Fibroblast of skin of right biceps (primary cell): ENCODE measurements around the gene ZNF835.
"Not testable (repeated sequence)": the region's sequence is repeated elsewhere in the genome, so short reads cannot be mapped to it uniquely, and the experiment has no call there.

Source experiments
- DNase-seq: peaks from one replicate; pipeline ENCODE4 v3.0.0-alpha.2; 2013

ZNF835 gene

DNA sequence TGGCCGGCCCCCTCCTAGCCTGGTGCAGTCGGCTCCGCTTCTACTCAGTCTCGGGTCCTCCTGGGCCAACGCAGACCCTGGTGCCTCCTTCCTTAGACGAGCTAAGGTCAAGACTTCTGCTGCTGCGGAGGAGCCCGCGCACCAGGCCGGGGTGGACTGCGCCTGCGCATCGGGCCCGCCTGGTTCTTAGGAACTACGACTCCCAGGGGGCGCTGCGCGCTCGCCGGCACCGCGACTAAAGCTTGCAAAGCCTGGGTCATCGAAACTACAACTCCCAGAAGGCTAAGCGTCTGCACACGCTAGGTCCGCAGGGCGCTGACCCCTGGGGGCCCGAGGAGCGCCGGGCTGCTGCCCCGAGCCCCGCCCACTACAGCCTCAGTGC lies at the start of gene ZNF835:
ZNF835 (minus strand) TSS at position 145 of the 382 bp plus-strand sequence. CDS start 6,559 bp downstream, outside the sequence.
- DNase-seq: no peak

GRCh38 chr19:56720281-56720680 lies 48.7 kb upstream of the ZNF835 start:
- DNase-seq: no peak

- no peak for DNase-seq
These were observed 46.7 kb upstream of the ZNF835 start for GRCh38 chr19:56718231-56718630.

DNA sequence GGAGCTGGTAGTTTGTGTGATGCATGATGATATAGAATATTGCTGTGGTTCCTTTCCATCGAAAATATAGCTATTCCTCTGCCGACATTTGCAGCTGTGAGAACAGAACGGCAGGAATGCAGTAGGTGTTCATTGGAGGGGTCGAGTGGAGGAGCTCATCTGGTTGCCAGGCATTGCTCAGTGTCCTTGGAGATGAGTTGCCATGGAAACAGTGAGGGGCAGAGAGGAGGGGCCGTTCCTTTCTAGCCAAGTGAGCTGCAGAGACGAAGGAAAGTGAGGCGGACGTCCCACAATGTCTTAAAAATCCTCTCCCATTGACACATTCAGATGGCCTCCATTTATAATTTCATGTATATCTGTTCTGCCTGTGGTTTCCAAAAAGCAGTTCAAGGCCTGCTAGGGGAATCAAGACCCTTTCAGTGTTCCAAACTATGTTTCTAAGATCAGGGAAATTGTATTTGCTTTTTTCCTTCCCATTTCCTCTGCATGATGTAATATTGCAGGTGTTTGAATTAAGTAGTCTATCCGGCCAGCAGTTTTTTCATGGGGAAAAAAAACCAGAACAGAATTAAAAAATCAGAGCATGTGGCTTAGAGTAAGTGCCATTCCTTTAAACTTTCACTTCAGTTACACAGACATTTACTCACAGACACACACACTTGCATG lies 41.2 kb upstream of the ZNF835 start:
- DNase-seq: no peak

- no peak for DNase-seq
These were observed 38.9 kb upstream of the ZNF835 start for GRCh38 chr19:56710437-56710836.

- no peak for DNase-seq
These were observed 36.3 kb upstream of the ZNF835 start for GRCh38 chr19:56707821-56708220.

DNA sequence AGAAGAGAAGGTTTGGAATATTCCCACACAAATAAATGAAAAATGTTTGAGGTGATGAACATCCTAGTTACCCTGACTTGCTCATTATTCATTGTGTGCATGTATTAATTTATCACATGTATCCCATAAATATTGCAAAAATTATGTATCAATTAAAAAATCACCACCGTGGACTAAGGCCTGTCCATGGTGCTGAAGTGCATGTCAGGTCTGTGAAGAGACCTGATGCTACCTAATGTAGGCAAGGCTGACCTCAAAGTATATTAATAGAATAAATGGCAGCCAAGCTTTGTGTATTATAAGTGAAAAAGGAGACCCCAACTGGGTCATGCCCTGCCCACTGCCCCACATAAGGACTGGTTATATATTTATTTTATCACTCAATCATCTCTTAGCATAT lies 34.4 kb upstream of the ZNF835 start:
- DNase-seq: no peak

GRCh38 chr19:56701895-56702294 lies 30.3 kb upstream of the ZNF835 start:
- DNase-seq: no peak

GRCh38 chr19:56699552-56699951 lies 28.0 kb upstream of the ZNF835 start:
- no peak for DNase-seq

DNA sequence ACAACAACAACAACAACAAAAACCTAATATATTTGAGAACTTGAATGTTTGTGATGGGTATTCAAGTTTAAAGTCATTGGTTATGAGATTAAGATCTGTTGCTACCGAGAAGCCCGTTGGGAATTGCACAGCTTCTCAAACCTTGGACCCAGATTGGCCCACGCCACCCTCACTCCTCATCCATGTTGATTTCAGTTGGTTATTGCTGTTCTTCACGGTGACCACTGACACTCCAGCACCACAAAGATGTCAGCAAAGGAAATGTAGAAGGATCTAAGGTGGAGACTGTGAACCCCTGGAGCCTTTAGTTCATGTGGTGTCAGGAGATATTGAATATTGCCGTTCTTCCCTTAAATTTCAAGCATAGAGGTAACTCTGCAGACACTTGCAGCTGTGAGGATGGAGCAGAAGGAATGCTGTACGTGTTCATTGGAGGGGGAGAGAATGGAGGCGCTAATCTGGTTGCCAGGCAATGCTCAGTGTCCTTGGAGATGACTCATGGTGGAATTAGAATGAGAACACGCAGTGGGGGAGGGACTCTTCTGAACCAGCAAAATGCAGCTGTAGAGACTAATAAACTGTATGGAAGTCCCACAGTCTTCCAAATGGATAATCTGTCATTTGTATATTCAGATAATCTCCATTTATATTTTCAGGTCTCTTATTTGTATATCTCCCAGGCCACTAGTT lies 20.8 kb upstream of the ZNF835 start:
- no peak for DNase-seq

- no peak for DNase-seq
These were observed 19.1 kb upstream of the ZNF835 start for GRCh38 chr19:56690670-56691069.

- no peak for DNase-seq
These were observed 17.6 kb upstream of the ZNF835 start for GRCh38 chr19:56689198-56689597.

- no peak for DNase-seq
These were observed 15.5 kb upstream of the ZNF835 start for GRCh38 chr19:56687031-56687430.

- DNase-seq: no peak
These were observed 11.6 kb upstream of the ZNF835 start for GRCh38 chr19:56683116-56683515.

- no peak for DNase-seq
These were observed 10.1 kb upstream of the ZNF835 start for GRCh38 chr19:56681702-56682101.

DNA sequence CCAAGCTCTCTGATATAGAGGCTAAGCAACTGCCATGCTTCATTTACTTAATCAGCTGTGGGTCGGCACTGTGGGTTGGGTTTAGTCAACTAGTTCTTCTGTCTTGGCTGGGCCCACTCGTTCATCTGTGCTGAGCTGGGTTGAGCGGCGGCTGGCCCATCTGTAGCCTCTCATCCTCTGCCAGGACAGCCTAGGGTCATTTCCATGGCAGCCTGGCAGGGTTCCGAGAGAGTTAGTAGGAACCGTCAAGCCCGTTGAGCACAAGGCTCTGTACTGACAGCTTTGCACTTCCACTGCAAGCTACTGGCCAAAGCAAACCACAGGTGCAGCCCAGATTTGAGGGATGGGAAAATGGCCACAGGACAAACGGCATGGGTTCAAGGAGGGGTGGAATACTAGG lies 6.6 kb upstream of the ZNF835 start:
- no peak for DNase-seq

DNA sequence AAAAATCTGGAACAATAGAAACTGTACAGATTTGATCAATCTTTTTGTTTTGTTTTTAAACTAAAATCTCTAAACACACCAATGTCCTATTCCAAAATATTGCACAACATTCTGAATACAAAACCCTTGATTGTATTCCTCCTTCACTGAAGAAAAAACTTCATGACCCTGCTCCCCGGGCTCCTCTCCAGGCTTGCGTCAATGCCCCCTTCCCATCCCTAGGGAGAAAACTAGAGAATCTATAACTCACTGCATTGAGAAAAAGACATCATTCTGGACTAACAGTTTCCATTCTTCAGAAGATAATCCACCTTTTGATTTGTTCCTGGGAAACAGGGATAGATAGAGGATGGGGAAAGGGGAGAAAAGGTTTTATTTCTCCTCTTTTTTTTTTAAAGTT lies 1.1 kb upstream of the ZNF835 start:
- not testable (repeated sequence) for DNase-seq

- no peak for DNase-seq
These were observed 470 bp downstream of the ZNF835 start for GRCh38 chr19:56670961-56671612.

DNA sequence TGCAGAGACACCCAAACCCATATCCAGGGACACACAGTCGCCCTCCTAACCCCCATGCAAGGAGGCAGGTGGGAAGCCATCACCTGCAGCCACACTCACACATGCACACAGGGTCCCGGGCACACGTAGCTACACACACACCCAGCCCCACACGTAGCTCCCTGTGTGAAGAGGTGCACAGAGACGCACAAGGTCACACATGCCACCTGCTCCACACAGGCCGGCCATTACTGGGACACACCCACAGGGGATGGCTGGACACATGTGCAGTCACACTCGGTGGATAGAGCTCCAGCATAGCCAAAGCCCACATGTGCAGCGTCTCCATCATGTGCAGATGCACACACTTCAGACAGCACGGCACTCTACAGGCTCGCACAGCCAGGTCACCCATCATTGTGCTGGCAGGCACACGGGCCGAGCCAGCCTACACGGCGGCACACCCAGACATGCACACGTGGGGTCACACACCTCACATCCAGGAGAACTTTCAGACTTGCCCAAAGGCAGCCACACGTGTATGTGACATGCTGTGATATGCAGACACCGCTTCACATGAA lies 1.1 kb downstream of the ZNF835 start:
- DNase-seq: no peak

DNA sequence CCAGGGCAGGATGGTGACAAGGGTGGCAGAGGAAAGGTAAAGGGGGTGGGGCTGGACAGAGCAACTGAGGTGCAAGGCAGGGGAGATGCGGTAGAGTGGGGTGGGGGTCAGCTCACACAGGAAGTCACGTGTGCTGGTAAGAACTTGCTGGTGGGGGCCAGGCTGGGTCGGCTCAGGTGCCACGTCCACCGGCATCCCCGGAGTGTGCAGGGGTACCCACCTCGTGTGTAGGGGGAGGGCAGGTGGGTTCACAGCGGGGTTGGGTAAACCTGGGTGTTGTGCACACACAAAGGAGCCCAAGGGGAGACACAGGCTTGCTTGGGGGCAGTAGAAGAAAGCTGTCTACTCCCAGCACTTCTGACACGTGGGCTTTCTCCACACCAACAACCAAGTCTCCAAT lies 2.9 kb downstream of the ZNF835 start:
- no peak for DNase-seq

DNA sequence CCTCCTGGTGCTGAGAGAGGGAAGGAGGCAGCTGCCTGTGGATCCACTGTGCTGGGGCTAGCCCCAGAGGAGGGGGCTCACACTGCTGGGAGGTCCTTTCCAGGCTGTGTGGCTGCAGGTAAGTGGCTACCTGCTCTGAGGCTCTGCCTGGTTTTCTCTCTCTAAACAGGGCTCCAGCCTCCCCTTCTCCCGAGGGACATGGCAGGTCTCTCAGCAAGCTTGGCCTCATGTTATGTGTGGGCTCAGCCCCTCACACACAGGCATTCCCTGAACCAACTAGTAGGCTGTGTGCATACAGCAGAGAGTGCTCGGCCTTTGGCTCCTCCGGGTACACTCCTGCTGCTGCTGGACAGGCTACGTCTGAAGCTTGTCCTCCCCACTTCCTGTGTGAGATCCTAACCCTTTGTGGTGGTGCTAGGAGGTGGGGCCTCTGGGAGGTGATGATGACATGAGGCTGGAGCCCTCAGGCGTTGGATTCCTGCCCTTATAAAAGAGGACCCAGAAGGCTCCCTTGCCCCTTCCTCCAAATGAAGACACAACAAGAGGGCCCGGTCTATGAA lies 4.2 kb downstream of the ZNF835 start:
- no peak for DNase-seq

GRCh38 chr19:56664511-56664910 lies 7.0 kb downstream of the ZNF835 start:
- no peak for DNase-seq

GRCh38 chr19:56663931-56664500 lies 7.5 kb downstream of the ZNF835 start:
- DNase-seq: no peak
